Occipital lobe (tissue), 2 donors: ENCODE data around the gene IGSF8. TPM values are rescaled to one million over a fixed set of nuclear protein-coding genes. Genes with fewer than 3 reads are reported as not detected.
"Not testable (repeated sequence)": the region's sequence is repeated elsewhere in the genome, so short reads cannot be mapped to it uniquely, and the experiment has no call there.

Experiments
- DNase-seq: peaks from one replicate; lab custom pipeline; 2025; lab: John Stamatoyannopoulos, UW
- total RNA-seq: library from RNA; depleted of rRNA; stranded (reverse); fragments of >200 nt; gene quantifications from one replicate; pipeline ENCODE4 v1.2.3, GENCODE V29; 2014

The IGSF8 gene
- total RNA-seq, 1 donor from 2014 or later, result 49.8 TPM

DNA sequence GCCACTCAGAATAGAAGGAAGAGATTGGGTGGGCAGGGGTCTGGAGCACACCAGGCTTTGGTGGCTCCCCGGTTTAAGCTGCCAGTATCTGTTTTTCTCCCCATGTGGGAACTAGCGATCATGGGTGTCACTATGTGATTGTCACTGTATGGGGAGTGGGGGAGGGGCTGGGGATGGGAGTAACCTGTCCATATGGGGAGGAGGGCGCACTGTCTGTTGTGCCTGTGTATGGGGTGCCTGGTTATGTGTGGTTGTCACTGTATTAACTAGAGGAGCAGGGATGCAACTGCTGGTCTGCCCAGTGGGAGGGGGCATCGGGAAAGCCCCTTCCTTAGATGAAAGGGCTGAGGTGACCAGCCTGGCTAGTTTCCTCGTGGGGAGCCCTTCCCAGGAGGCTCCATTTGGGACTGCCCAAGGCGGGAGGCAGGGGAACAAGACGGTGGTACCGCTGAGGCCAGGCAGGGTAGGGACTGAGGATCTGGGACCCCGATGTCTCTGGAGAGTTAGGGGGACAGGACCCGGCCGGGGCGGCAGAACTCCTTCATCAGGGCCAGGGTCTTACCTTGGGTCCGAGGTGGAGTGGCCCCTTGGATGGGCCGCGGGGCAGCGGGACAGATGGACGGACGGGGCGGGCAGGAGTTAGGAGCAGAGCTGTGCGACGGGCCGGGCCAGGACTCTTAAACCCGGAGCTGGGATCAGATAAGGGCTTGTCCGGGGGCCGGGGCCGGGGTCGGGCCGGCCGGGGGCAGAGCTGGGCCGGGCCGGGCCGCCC is 28.8 kb downstream of the IGSF8 start, which contains the start of gene KCNJ10:
KCNJ10 (minus strand) TSS at position 701 of the 772 bp plus-strand sequence. CDS start 27,628 bp downstream, outside the sequence.
- no peak for DNase-seq

DNA sequence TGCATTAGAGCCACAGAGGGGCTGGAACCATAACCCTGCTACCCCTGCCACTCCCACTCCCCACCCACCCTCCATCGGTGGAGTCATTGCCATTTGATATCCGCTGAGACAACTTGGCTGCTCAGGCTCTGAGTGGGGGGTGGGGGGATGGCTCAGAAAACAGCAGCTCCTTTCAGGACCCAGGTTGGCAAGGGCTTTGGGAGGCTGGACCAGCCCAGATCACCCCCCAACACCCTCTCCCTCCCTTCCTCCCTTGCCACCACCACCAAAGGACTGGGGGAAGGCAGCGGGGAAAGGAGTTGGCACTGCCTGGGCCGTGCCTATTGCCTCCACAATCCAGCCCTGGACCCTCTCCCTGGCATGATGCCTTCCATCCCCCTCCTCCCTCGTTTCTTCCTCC is 30.2 kb downstream of the IGSF8 start:
- DNase-seq, result peak; percentile 86

DNA sequence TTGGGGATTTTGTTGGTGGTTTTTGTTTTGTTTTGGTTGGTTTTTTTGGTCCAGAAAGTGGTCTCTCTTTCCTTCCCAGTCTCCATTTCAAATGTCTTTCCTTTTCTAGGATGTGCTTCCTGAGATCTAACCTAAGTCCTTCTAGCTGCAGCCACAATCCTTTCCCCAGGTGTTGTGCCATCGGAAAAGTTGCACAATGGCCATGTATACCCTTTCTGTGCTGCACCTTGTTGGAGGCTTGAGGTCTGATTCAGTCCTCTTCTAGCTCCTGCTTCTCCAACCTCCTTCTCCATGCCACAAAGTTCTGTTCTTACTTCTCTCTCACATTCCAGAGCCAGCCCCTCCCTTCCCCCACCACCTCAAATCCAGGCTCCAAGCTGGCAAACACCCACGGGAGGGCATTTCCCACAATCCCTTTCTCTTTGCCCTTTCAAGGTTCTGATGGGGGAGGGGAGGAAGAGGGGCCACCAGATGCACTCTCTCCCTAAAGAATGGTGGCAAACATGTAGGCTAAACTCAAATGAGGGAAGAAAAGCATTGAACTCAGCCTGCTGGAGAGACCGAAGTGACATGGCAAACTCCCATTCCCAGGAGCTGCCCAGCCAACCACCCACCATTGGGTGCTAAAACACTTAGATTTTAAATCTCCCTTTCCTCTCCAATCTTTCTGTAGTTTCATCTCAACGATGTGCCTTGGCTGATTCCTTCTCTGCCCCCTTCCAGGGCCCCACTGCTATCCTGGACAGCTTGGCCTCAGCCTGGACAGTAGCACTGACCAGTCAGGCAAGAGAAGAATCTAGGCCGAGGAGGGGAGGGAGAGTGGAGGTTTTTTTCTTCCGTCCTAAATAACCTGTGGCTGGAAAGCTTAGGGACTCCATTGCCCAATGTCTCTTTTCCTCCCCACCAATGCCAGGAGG is 31.3 kb downstream of the IGSF8 start:
- no peak for DNase-seq

DNA sequence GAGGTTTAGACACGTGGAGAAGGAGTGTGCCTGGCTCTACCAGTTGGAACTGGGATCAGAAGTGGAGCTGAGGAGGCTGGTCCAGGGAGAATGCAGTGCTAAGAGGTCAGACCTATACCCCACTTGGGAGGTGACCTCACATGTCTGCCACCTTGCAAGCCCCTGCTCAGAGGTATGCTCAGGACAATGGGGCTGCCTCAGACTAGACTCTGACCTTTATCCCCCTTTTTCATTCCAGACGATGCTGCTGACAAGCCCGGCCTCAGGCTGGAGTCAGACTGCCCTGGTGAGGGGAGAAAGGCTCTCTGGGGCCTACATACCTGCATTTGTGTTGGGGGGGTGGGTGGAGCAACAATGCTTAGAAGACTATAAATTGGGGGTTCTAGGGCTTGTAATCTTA is 33.7 kb downstream of the IGSF8 start:
- no peak for DNase-seq

DNA sequence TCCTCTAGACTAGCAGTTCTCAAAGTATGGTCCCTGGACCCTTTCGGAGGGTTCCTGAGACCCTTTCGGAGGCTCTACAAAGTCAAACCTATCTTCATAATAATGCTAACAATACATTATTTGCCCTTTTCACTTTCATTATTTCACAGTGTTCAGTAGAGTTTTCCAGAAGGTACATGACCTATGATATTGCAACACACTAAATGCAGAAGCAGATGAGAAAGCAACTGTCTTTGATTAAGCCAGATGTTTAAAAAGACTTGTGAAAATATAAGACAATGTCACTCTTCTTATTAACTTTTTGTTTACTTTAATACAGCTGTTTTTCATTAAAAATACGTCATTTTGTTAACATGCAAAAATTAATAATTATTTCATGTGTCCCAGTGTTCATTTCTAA is 34.3 kb downstream of the IGSF8 start:
- DNase-seq, result no peak

DNA sequence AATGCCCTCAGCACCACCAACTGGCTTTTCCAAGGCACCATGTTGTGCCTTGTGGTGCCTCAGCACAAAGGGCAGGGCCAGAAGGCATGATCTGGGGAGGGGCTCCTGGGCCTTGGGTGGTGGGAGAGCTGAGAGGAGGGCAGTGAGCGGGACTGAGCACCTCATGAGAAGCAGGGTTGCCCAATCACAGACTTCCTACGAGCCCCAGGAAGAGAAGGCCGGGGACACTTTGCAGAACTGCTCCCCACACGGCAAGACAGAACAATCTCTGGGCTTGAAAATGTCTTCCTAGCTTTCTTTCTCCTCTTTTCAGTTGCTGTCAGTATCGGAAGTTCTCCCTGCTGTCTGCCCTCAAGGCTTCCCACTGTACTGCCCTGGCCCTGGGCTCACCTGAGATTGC is 35.2 kb downstream of the IGSF8 start:
- DNase-seq, result no peak

DNA sequence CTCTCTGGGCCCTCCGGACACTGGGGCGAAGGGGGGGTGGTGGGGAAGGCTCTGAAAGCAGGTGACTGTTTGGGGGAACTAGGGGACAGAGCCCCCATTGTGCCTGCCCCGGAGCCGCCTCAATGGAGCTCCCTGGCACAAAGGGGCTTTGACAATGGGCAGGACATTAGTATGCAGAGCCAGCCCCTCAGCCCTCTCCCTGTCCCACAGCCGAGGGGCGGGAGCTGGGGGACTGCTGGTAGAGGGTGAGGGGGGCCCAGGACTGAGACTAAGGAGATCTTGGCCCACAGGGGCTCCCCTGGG is 36.2 kb downstream of the IGSF8 start:
- peak; percentile 89 for DNase-seq

DNA sequence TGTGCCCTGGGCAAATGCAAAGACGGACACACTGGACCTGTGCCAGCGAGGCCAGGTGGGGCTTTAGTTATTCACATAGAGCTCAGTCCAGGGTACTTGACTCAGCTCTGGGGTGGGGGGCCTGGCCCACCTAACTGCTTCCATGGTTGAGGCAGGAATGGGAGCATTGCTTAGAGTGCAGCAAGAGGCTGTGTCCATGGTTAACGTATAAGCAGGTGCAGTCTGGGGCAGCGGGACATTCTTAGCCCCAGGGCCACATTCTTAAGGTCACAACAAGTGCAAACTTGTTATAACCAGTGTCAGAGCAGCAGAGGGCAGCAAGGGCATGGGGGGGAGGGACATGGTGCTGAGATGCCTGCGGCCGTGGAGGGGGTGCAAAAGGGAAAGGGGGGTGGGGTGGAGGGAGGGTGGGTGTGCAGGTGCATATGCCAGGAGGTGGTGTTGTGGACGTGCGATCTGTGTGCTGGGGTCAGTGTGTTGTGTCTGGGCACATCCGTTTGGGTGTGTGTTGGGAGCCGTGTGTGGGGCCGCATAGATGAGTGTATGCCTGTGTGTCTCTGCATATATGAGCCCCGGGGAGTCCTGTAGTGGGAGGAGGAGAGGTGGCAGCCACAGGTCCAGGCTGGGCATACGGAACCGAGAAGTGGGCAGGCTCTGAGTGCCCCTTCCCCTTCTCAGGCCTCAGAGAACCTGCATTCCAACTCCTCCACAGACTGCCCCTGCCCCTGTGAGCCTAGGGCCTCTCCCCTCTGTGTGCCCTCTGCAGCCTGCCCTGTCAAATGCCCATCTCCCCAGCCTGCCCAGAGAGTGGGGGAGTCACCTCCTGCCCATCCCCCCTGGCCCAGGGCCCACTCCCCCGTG is 36.8 kb downstream of the IGSF8 start:
- DNase-seq, result peak; percentile 10

DNA sequence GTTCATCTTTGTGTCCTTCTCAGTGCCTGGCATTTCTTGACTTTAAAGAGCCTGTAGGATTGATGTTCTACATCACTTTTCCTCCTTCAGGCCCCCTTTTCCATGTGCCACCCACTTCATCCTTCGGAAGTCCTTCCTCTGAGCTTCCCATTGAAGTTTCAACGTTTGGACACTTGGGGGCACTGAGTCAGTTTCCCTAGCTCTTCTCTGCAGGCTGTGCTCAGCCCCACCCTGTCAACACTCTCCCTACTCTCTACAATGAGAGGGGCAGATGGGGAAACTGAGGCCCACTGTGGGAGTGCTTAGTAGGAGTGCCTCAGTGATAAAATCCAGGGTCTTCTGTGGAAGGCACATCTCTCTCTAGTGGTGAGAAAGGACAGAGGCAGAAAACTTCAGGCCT is 40.3 kb downstream of the IGSF8 start:
- no peak for DNase-seq

DNA sequence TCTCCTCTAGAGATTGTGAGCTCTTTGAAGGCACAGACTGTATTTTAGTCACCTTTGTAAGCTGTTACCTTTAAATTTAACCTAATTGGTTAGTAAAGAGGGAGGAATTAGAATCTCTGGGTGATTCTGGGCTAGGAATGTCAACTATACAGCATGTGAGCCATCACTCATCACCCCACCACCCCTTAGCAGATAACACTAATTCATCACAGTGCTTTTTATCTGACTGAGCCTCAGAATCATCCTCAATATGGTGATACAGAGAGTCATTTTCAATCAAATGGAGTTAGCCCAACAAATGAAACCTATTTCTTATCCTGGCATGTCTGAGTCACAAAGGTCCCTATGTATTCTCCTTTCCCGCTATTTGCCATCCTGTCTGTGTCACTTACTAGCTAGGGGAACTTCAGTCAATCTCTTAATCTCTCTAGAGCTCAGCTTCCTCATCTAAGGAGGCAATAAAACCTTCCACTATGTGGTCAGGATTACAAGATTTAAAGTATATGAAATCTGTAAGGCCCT is 41.7 kb downstream of the IGSF8 start:
- DNase-seq, result no peak

DNA sequence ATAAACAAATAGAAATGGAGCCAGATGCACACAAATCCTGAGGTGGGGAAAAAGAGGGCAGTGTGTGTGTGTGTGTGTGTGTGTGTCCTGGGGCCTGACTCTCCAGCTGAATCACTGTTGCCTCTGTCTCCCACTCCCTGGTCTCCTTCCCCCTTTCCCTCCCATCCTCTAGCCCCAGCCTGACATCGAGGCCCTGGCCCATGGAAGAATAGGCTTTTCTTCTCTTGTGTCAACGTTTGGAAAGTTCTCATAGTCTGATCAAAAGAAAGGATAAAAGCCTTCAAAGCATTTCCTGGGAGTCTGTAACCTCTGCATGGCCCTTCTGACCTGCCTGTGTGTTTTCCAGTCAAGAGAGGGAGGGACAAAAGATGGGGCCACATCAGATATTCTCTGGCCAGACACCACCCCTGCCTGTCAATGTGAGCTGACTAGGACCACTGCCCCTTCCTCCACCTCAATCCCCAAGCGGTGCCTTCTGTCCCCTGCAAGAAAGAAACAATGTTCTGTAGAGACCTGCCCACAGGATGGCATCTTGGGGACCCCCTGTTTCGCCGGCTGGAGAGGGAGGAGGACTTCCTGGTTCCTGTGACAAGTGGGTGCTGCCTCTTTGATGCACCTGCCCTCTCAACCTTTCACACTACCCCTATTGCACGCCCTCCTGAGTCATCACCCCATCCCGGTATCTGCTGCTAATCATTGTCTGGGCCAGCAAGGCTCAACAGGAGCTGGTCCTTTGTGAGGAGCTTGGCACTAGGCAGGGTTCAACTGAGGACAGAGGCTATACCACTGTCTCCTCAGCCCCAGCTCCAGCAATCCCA is 44.7 kb downstream of the IGSF8 start:
- DNase-seq, result no peak

DNA sequence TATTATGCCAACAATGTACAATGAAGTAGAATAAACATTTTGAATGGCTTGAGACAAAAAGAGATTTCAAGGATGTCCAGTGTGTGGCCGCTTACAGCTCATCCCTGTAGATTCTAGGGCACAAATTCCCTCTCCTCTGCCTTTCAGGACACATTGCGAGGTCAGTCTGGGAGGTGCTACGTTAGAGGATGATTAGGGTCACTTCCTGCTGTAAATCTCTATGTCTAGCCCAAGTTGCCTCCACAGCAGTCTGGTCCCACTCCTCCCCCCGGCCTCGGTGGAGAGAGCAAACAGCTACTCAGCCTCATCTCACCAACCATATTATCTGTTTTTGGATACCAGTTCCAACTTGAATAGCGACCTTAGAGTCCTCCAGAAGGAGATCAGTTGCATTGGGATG is 45.5 kb downstream of the IGSF8 start:
- no peak for DNase-seq

DNA sequence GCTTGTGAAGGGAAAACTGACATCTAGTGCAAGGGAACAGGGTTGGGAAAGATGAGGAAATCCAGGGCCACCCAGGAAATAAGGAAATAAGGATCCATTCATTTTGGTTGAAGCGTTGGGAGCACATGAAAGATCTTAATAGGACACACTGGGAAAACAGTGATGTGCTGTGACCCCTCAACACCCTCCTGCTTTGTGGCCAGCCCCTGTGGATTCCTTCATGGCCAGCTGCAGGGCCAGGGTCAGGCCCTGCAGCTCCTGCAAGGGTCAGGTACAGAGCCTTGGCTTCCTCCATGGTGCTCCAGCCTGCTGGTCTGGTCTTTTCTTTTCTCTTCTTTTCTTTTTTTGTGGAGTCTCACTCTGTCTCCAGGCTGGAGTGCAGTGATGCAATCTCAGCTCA is 47.8 kb downstream of the IGSF8 start:
- DNase-seq, result no peak

DNA sequence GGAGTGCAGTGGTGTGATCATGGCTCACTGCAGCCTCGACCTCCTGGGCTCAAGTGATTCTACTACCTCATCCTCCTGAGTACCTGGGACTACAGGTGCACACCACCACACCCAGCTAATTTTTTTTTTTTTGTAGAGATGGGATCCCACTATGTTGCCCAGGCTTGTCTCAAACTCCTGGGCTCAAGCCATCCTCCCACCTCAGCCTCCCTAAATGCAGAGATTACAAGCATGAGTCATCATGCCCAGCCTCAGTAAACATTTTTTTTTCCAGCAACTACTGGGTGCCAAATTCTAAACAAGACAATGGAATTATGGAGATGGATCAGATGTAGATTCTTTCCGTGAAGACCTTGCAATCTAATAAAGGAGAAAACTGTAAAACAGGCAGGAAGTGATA is 48.2 kb downstream of the IGSF8 start:
- not testable (repeated sequence) for DNase-seq

DNA sequence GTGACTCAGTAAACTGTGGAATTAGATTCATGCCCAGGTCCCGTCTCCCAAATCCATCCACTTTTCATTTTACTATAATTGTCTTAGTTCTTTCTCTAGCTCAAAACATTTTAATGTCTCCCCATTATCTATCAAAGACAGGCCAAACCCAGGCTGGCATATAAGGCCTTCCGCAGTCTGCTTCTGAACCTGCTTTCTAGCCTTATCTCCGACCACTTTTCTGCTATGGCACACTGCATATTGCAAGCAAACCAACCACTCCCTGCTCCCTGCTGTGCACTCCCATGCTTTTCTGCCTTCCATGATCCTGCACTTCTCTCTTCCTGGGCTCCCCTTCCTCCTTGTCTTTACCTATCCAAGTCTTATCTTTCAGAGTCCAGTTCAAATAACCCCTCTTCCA is 49.3 kb downstream of the IGSF8 start:
- no peak for DNase-seq

DNA sequence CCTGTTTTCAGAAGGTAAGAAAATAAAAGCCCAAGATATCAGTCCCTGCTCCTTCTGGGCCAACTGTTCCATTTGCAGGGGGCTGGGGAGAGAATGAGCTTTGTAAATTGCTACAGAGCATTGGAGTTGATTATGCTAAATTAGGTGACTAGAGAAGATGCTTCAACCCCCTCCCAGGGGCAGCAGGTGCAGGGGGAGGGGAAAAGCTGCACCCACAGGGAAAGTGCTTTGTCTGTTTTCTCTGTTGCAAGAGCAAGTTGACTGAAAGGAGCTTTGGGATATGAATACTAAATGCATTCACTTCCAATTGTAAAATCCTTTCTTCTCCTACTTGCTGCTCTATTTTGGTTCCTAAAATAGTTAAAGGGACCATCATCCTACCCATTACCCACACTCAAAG is 50.1 kb downstream of the IGSF8 start:
- DNase-seq, result no peak

DNA sequence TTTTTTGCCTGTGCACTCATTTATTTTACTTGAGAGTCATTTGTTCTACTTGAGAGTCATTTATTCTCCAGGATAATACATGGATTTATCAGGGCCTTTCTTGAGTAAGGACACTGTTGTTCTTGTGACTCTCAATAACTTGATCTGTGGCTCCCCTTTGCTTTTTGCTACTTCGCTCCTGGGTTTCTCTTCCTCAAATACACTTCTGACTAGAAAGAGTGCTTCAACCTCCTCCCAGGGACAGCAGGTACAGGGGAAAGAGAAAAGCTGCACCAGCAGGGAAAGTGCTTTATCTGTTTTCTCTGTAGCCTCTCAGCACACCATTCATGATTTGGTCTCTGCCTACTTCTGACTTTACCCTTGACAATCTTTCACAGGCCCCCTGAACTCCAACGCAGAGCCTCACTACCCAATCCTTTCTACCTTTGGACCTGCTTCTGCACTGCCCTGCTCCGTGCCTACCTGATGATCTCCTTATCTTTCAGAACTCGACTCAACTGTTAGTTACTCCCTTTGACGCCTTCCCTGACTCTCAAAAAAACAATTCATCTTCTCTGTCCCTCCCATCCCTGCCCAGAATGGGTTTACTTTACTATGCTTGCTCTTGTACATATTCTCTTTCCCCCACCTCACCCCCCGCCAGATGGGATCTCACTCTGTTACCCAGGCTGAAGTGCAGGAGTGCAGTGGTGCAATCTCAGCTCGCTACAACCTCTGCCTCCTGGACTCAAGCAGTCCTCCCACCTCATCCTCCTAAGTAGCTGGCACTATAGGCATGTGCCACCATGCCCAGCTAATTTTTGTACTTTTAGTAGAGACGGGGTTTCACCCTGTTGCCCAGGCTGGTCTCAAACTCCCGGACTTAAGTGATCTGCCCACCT is 51.1 kb downstream of the IGSF8 start:
- DNase-seq, result no peak

DNA sequence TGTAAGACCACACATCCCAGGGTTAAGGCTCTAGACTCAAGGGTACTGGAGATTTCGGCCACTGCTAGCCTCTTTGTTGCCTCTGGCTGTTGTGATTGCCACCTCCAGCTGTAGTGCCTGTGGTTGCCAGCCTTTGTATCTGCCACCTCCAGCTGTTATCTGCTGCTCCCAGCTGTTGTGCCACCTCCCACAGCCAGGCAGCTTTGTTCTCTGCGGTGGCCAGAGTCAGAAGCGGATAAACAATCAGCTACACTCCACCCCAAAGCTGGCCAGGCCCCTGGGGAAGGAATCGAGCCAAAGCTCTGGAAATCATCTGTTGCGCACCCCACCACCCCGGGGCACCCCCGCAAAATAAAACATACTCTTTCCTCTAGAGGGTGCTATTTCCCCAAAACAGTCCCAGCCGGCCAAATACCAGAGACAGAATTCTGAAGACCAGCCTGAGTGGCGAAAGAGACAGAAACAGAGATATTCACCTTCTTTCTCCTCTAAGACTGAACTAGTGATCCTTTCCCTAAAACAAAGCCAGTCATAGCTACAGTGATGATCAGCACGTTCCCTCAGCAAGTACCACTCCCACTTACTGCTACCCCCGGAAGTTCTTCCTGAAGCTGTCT is 51.8 kb downstream of the IGSF8 start:
- peak; percentile 79 for DNase-seq

DNA sequence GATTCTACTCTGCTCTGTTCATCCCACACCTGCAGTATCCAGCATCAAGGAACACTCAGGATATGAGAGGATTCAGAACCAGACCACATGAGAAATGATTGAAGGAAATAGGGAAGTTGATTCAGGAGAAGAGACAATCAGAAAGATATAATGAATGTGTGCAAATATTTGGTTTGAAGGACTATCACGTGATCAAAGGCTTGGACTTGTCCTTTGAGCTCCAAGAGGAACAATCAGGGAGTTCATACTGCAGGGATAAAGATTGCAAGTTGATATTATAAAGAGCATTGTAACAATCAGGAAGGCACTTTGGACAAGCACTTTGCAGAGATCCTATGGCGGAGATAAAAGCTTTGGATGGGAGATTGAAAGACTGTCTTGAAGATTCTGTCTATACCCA is 52.8 kb downstream of the IGSF8 start:
- DNase-seq, result no peak
